Heart right ventricle (tissue), 16 donors: ENCODE results near the gene TNNI2. TPM values are rescaled to one million over a fixed set of nuclear protein-coding genes. Genes with fewer than 3 reads are reported as not detected.

ENCODE experiments used
- ATAC-seq, 8 donors: fragments of 200-7000 bp; cut with Tn5 transposase; one replicate each; pipeline ENCODE4 v1.9.1; 2020; ENCODE audit warnings: mild to moderate bottlenecking in 8 of 8, moderate library complexity in 8 of 8, moderate number of reproducible peaks in 1 of 8
- DNase-seq, 2 donors: peaks; one replicate each; pipeline ENCODE4 v3.0.0-alpha.2; 2020
- H3K27ac ChIP-seq, 10 donors: fragments of 200-600 bp; sonication (generic) in 2 of 10; one replicate each; pipeline versions ENCODE4 v1.5.0 to v1.8.0; 2020 to 2022; ENCODE audit warnings: mild to moderate bottlenecking in 3 of 10
- H3K27me3 ChIP-seq, 7 donors: fragments of 200-600 bp; one replicate each; pipeline ENCODE4 v1.8.0; 2021 to 2022; ENCODE audit warnings: mild to moderate bottlenecking in 2 of 7
- H3K36me3 ChIP-seq, 9 donors: fragments of 200-600 bp; sonication (generic) in 1 of 9; one replicate each; pipeline versions ENCODE4 v1.5.0 to v1.8.0; 2020 to 2022; ENCODE audit warnings: mild to moderate bottlenecking in 2 of 9
- H3K4me1 ChIP-seq, 9 donors: fragments of 200-600 bp; sonication (generic) in 1 of 9; one replicate each; pipeline versions ENCODE4 v1.5.0 to v1.8.0; 2020 to 2022; ENCODE audit warnings: mild to moderate bottlenecking in 4 of 9
- H3K4me3 ChIP-seq, 10 donors: fragments of 200-600 bp; sonication (generic) in 2 of 10; one replicate each; pipeline versions ENCODE4 v1.5.0 to v1.8.0; 2020 to 2022; ENCODE audit warnings: mild to moderate bottlenecking in 7 of 10, moderate library complexity in 2 of 10
- H3K9me3 ChIP-seq, 11 donors: fragments of 200-600 bp in 10 of 11; sonication (generic) in 2 of 11; one replicate each; pipeline versions ENCODE4 v1.5.0 to v1.8.0; 2013 to 2022; ENCODE audit warnings: mild to moderate bottlenecking in 2 of 11, control low read depth in 1 of 11, moderate library complexity in 1 of 11
- CTCF ChIP-seq, 9 donors: fragments of 200-600 bp; sonication (generic) in 2 of 9; IDR thresholded peaks; one replicate each; pipeline versions ENCODE4 v1.5.0 to v1.8.0; 2021 to 2022; ENCODE audit warnings: antibody characterized with exemption in 9 of 9, mild to moderate bottlenecking in 5 of 9, moderate library complexity in 1 of 9
- WGBS, 2 donors: extraction: QIAGEN DNeasy Blood & Tissue Kit; methylation state at CpG; one replicate each; pipeline ENCODE4 v1.1.7; 2013; ENCODE audit warnings: inconsistent platforms in 1 of 2; 5-methylcytosine and 5-hydroxymethylcytosine counted together
- intact Hi-C, 10 donors: fragments of 100-400 bp; cut with DNase I; formaldehyde crosslinking; loops; one replicate each; pipeline versions ENCODE4 v1.11.1 to v1.14.2; 2022
- polyA plus RNA-seq, 2 donors: library from polyadenylated mRNA; stranded (reverse); fragments of 200-250 nt; gene quantifications; one replicate each; pipeline ENCODE4 v1.2.3, GENCODE V29; 2013
- total RNA-seq, 10 donors: library from RNA; stranded (reverse); fragmentation: NEBNext Ultra II Directional in 3 of 10; extraction: Animal tissue kit (Norgen Biotek cat#: 25700) in 3 of 10; gene quantifications; one replicate each; pipeline versions ENCODE4 v1.2.1 to v1.2.4, GENCODE V29; 2021 to 2023
- donor health status: Arrhythmogenic right ventricular cardiomyopathy.
- donor health status: ischemic (EF 13 %, LVEDD 7.1; RV severe dilation, severe dysfunction).
- donor health status: healthy with polysubstance abuse.
- donor health status: DM: no; HTN: yes; CAD: no.
- donor health status: DM: no; HTN: no; CAD: no.
- donor health status: ischemic (EF 25% LVEDD 6.9; RV normal size, moderate dysfunction).
- donor health status: ischemic (EF 25% LVEDD 5.7; RV mildly dilated, moderate dysfunction).
- donor health status: healthy.
- donor health status: DM: yes; HTN: yes; CAD: no.
- donor health status: Ischemic cardiomyopathy.
- donor health status: ischemic (EF 35%, LVEDD 5.7; RV mildly dilated, moderate dysfunction).
- donor health status: nonischemic (EF 11% LVEDD 7.7; RV severe dilation, severe dysfunction).
- donor health status: DM: yes; HTN: yes; CAD: no.
- donor health status: PGD.
- donor health status: ischemic (EF 29% LVEDD 5.4; RV normal size, mild dysfunction).
- donor health status: nonischemic (EF 23%, LVEDD 6.1; RV moderate dilation, normal function).

The TNNI2 gene
- total and polyA plus RNA-seq, 12 donors = 0.36 to 1.2 (median 0.55) TPM; not detected in 7

GRCh38 chr11:1831338-1832210 is 7.2 kb upstream of the TNNI2 start:
- DNase-seq (no peak), ATAC-seq (no peak)
- TF ChIP-seq CTCF (IDR thresholded peaks at IDR 0.05) = no peak
- Histone ChIP-seq H3K27me3 (peaks cover 0 to 40% (median 12%) of the 10 kb centered on the region in 7 donors), H3K36me3 (no peaks in the 10 kb centered on the region), H3K4me3 (no peak overlapping the region), H3K27ac (no peak overlapping the region), H3K4me1 (peaks cover 2 to 26% (median 19%) of the 10 kb centered on the region in 9 donors), H3K9me3 (no peaks in the 10 kb centered on the region)
- intact Hi-C loops = loop anchor here (1.0 to 5.0 kb wide), 9 partner anchors 69 to 179 kb away; partner anchors contain the start of gene CTSD (in 1 of the 10)
- 66 to 73% methylated on average over 25 to 26 of the region's 26 CpGs for WGBS, 2 donors

GRCh38 chr11:1832211-1832919 is 6.4 kb upstream of the TNNI2 start:
- H3K4me3 ChIP-seq = peak overlapping the region in 8 of 10 donors; percentile 8 to 35 (median 28)
- H3K9me3 ChIP-seq = no peaks in the 10 kb centered on the region
- WGBS, 2 donors = 14% methylated on average over 40 of the region's 40 CpGs
- DNase-seq (peak in 1 of 2 donors; percentile 73), ATAC-seq (peak; percentile 74 to 85 (median 80))
- TF ChIP-seq CTCF (IDR thresholded peaks at IDR 0.05) = peak; percentile 94 to 100 (median 98)
- H3K4me1 ChIP-seq = peaks cover 1 to 20% (median 11%) of the 10 kb centered on the region in 9 donors
- peaks cover 0 to 40% (median 12%) of the 10 kb centered on the region in 7 donors for H3K27me3 ChIP-seq
- H3K27ac ChIP-seq = peak overlapping the region in 3 of 10 donors; percentile 21 to 37 (median 26)
- intact Hi-C loops = loop anchor here (1.0 to 5.0 kb wide), 9 partner anchors 70 to 180 kb away; partner anchors contain the start of gene CTSD (in 1 of the 10)
- H3K36me3 ChIP-seq = no peaks in the 10 kb centered on the region

- H3K9me3 ChIP-seq = no peaks in the 10 kb centered on the region
- peak overlapping the region in 5 of 10 donors; percentile 17 to 35 (median 29) for H3K4me3 ChIP-seq
- WGBS, 2 donors = 58 to 64% methylated on average over 17 of the region's 17 CpGs
- ATAC-seq (no peak), DNase-seq (peak in 1 of 2 donors; percentile 14)
- TF ChIP-seq CTCF (IDR thresholded peaks at IDR 0.05) = no peak
- H3K36me3 ChIP-seq = no peaks in the 10 kb centered on the region
- no peak overlapping the region for H3K27ac ChIP-seq
- H3K27me3 ChIP-seq = peaks cover 0 to 38% (median 12%) of the 10 kb centered on the region in 7 donors
- peaks cover 2 to 20% (median 12%) of the 10 kb centered on the region in 9 donors for H3K4me1 ChIP-seq
- intact Hi-C loops = loop anchor here (1.0 to 5.0 kb wide), 9 partner anchors 71 to 181 kb away; partner anchors contain the start of gene CTSD (in 1 of the 10)
These were observed 5.9 kb upstream of the TNNI2 start for GRCh38 chr11:1832920-1833295.

GRCh38 chr11:1834062-1834610 is 4.6 kb upstream of the TNNI2 start:
- intact Hi-C loops = loop anchor here in 5 of 10 donors (2.0 to 5.0 kb wide), 3 partner anchors 72 to 319 kb away; partner anchors contain the start of gene CTSD (in 1 of the 5)
- no peak for TF ChIP-seq CTCF (IDR thresholded peaks at IDR 0.05)
- peaks cover 0 to 27% (median 12%) of the 10 kb centered on the region in 7 donors for H3K27me3 ChIP-seq
- H3K9me3 ChIP-seq = no peaks in the 10 kb centered on the region
- peak in 1 of 2 donors; percentile 7 for DNase-seq
- 92 to 94% methylated on average over 14 of the region's 14 CpGs for WGBS, 2 donors
- no peak overlapping the region for H3K27ac ChIP-seq
- H3K4me1 ChIP-seq = peaks cover 4 to 29% (median 20%) of the 10 kb centered on the region in 9 donors
- H3K4me3 ChIP-seq = no peak overlapping the region
- no peaks in the 10 kb centered on the region for H3K36me3 ChIP-seq
- ATAC-seq = no peak
